ENCODE results near the gene SLC46A1. TPM values are rescaled to one million over a fixed set of nuclear protein-coding genes. Genes with fewer than 3 reads are reported as not detected.

Gene SLC46A1
- total and polyA plus RNA-seq, 2 of the 8 experiments (the other 6 are each of a cell fraction or from before 2014, with no cell fraction given): 5.3 to 8.7 TPM

GRCh38 chr17:28385037-28385400 is 21.0 kb downstream of the SLC46A1 start:
- DNase-seq (ENCODE audit: low read depth in 1 of 2, low spot score in 2 of 2) (no peak), FAIRE-seq (no peak)
- Histone ChIP-seq H3K27me3 (replicated peaks in 1 of 4; ENCODE audit: control insufficient read depth in 3 of 4, extremely low read depth in 1 of 4, insufficient read depth in 3 of 4, low read length in 3 of 4) (peaks cover 38 to 62% (median 56%) of the 10 kb centered on the region in 4 experiments), H3K79me1 (ENCODE audit: low read depth, low read length) (no peaks in the 10 kb centered on the region), H3K23ac (ENCODE audit: insufficient read length) (no peak overlapping the region), H4K5ac (ENCODE audit: insufficient read length, low read depth, low read length) (no peak overlapping the region), H2BK15ac (ENCODE audit: low read length) (no peak overlapping the region; the same call in 1 of the 2 replicates), H3K4me1 (replicated peaks in 1 of 4; ENCODE audit: control insufficient read depth in 3 of 4, insufficient read depth in 4 of 4, low read length in 3 of 4) (peaks cover 0 to 13% (median 6%) of the 10 kb centered on the region in 4 experiments; a peak in 4 of 7 replicates), H2BK5ac (ENCODE audit: low read depth, low read length) (no peak overlapping the region; the same call in 1 of the 2 replicates), H2BK120ac (replicated peaks; ENCODE audit: low read depth, low read length) (no peak overlapping the region), H3K27ac (ENCODE audit: low read depth, low read length) (no peak overlapping the region), H3K23me2 (ENCODE audit: low read depth, low read length) (peaks cover 14% of the 10 kb centered on the region), H4K20me1 (replicated peaks in 1 of 2; ENCODE audit: control insufficient read depth in 1 of 2, insufficient read depth in 2 of 2, low read length in 2 of 2) (peaks cover 2 to 6% of the 10 kb centered on the region in 2 experiments), H3K4ac (replicated peaks; ENCODE audit: insufficient read length, low read depth, low read length) (no peak overlapping the region), H3K4me3 (ENCODE audit: extremely low read depth in 1 of 4, insufficient read depth in 2 of 4, low read depth in 3 of 4, low read length in 4 of 4) (peak overlapping the region; percentile 32 to 77 (median 62)), H4K91ac (replicated peaks; ENCODE audit: insufficient read length, low read length) (no peak overlapping the region), H3K56ac (replicated peaks; ENCODE audit: insufficient read length, low read depth, low read length) (no peak overlapping the region), H4K8ac (ENCODE audit: extremely low read depth, insufficient read depth, low read length) (0 out of 2 replicates have a peak overlapping the region, but pooled peaks have one; percentile 71), H2BK12ac (ENCODE audit: low read depth, low read length) (0 out of 2 replicates have a peak overlapping the region, but pooled peaks have one; percentile 2), H3K14ac (ENCODE audit: insufficient read length) (no peak overlapping the region), H2AFZ (ENCODE audit: low read length) (peak overlapping the region; percentile 65; the same call in 1 of the 2 replicates), H2BK20ac (ENCODE audit: low read length) (no peak overlapping the region; the same call in 1 of the 2 replicates), H3K9me3 (ENCODE audit: insufficient read depth in 2 of 2, low read depth in 1 of 2, low read length in 1 of 2) (no peaks in the 10 kb centered on the region), H3K79me2 (ENCODE audit: control insufficient read depth in 1 of 2, insufficient read depth in 2 of 2, low read length in 2 of 2) (no peaks in the 10 kb centered on the region), H3K4me2 (ENCODE audit: insufficient read depth in 1 of 2, low read depth in 2 of 2, low read length in 2 of 2) (peak overlapping the region; percentile 89 to 95), H2AK5ac (ENCODE audit: low read depth, low read length) (no peak overlapping the region), H3K36me3 (ENCODE audit: control insufficient read depth in 2 of 4, insufficient read depth in 4 of 4, low read length in 3 of 4) (0 out of 8 replicates have a peak, but pooled peaks cover 0 to 3% (median 0%) of the 10 kb centered on the region in 4 experiments), H3K9ac (replicated peaks in 1 of 4; ENCODE audit: extremely low read depth in 1 of 4, low read depth in 3 of 4, low read length in 3 of 4) (no peak overlapping the region; a peak in 1 of 7 replicates), H3K18ac (ENCODE audit: extremely low read depth, low read length) (no peak overlapping the region)
- TF ChIP-seq CBX5 (IDR thresholded peaks at IDR 0.05; ENCODE audit: low read depth, low read length): no peak
- 0 out of 2 replicates have a peak, but pooled peaks have one; percentile 9 for TF ChIP-seq TAF1 (IDR thresholded peaks at IDR 0.05; ENCODE audit: low read depth, low read length)
- TF ChIP-seq EZH2 (IDR thresholded peaks at IDR 0.05; ENCODE audit: low read depth, low read length, severe bottlenecking): peak; percentile 54
- TF ChIP-seq SUZ12 (IDR thresholded peaks at IDR 0.05; ENCODE audit: low read length): peak; percentile 33
- peak; percentile 63 for TF ChIP-seq MAX (IDR thresholded peaks at IDR 0.05)
- 8% methylated on average over 17 of the region's 29 CpGs; no CpG with 5 or more reads in 1 of the 2 experiments for WGBS, 2 experiments (ENCODE audit: extremely low coverage in 1 of 2, insufficient coverage in 1 of 2, insufficient read length in 1 of 2, insufficient replicate concordance in 2 of 2, low coverage in 1 of 2, low lambda C conversion rate in 2 of 2, missing lambda C conversion rate in 1 of 2)
- ChIA-PET CTCF (ENCODE audit: partially characterized antibody) (interaction anchor here (0.9 to 14.7 kb wide), 9 partner anchors 10 to 135 kb away, joined by 3 to 142 read pairs (median 3); no protein-coding TSS in a partner anchor), POLR2A (ENCODE audit: partially characterized antibody) (interaction anchor here (1.4 to 12.7 kb wide), 3 partner anchors 13 to 27 kb away, joined by 4 to 135 read pairs (median 9); partner anchors contain the start of genes POLDIP2 and SLC46A1)
